ENCODE measurements around the gene CFHR3.
A peak's percentile ranks its signal among the peaks of the same experiment; 100 is the strongest.
"Not testable (repeated sequence)": the region's sequence is repeated elsewhere in the genome, so short reads cannot be mapped to it uniquely, and the experiment has no call there.

Gene CFHR3

DNA sequence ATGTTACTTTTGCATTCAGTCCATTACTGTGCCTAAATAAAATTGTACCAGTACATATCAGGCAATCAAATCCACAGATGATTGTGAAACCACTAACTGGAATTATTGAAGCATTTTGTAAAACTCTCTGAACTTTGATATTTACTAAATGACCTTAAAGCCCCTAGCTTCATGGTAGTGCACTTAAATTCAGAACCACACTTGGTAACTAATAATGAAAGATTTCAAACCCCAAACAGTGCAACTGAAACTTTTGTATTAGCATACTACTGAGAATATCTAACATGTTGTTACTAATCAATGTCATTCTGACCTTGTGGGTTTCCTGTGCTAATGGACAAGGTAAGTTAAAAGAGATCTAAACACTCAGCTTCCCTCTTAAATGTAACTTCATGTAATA is at the start of gene CFHR3:
Gene CFHR3 (plus strand): TSS at position 238 of the 400 bp plus-strand sequence. CDS start 47 bp downstream, at position 285.
- DNase-seq (ENCODE audit: low spot score), result no peak

- no peak for DNase-seq (ENCODE audit: low spot score)
Observed at GRCh38 chr1:196732526-196732925, 42.1 kb upstream of the CFHR3 start.

DNA sequence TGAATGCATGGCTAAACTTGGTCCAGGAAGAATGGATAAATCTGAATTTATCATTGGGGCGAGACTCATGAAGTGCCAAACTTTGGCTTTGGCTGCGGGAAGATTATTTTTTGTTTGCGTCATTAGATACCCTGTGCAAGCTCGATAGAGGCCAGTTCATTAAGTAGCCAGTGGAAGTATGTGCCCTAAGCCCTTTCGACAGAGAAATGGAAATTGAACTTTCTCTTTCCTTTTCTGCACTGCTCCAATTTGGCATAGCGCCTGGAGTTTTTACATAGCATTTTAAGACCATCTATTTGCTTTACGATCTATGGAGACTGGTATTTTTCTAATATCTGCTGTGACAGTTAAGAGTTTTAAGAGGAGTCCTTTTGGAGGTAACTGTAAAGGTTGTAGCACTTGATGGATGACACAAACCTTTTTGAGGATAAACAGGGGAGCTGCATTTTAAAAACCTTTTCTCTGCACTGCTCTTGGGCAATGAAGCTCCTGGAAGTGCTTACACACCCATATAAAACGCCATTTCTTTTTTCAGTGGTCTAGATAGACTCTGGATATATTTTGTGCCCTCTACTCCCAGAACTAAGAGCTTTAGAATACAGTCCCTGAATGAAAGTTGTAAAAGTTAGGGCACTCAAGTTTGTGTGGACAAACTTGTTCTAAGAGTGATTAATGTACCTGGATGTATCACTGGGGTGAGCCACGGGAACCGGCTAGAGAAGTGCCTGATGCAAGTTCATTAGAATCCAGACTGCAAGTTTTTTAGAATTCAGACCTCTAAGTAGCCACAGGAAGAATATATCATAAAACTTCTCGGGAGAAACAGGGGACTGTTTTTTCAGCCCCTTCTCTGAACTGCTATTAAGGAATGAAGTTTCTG is 41.3 kb upstream of the CFHR3 start:
- no peak for DNase-seq (ENCODE audit: low spot score)

GRCh38 chr1:196734006-196734405 is 40.6 kb upstream of the CFHR3 start:
- no peak for DNase-seq (ENCODE audit: low spot score)

GRCh38 chr1:196734460-196734859 is 40.2 kb upstream of the CFHR3 start:
- no peak for DNase-seq (ENCODE audit: low spot score)

- no peak for DNase-seq (ENCODE audit: low spot score)
Observed at GRCh38 chr1:196738730-196739129, 35.9 kb upstream of the CFHR3 start.

DNA sequence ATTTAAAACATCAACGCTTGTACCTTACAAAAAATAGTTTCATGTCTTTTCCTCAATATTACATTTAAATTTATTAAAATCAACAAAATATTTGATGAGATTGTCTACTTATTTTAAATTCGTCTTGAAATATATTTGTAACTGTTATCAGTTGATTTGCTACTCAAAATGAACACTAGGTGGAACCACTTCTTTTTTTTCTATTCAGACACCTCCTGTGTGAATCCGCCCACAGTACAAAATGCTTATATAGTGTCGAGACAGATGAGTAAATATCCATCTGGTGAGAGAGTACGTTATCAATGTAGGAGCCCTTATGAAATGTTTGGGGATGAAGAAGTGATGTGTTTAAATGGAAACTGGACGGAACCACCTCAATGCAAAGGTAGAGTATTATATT is 31.4 kb upstream of the CFHR3 start:
- peak; percentile 18 for DNase-seq (ENCODE audit: low spot score)

DNA sequence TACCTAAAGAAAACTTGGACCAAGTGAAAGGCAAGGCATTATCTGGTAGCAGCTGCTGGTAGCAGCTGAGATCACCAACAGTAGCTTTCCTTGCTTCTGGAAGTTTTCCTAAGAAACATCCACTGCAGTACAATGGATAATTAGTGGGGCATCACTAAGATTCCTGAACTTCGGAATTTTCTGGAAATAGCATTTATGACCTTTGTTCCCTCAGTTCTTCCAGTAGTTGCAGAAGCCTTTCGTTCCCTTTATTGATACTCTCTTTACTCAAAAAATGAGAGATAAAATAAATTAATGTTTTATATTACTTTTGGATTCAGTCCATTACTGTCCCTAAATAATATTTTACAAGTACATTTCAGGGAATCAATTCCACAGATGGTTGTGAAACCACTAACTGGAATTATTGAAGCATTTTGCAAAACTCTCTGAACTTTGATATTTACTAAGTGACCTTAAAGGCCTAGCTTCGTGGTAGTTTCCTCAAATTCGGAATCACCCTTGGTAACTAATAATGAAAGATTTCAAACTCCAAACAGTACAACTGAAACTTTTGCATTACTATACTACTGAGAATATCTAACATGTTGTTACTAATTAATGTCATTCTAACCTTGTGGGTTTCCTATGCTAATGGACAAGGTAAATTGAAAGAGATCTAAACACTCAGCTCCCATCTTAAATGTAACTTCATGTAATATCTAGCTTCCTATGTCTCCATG is 9.5 kb upstream of the CFHR3 start:
- not testable (repeated sequence) for DNase-seq (ENCODE audit: low spot score)

DNA sequence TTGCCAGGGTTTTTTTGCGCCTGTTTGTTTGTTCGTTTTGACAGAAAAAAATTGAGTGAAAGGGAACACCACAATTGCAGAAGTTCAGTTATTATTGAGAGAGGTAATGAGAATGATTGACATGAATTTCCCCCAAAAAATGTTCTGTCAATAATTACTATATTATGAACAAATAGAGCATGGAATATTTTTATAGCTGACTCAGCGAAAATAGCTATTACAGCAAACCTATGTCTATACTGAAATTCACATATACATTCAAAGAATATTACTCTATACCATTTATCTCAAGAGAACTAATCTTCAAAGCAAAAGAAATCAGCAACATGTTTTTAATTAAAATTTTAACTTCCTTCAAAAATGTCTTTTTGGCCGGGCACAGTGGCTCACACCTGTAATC is 4.8 kb upstream of the CFHR3 start:
- DNase-seq (ENCODE audit: low spot score), result not testable (repeated sequence)

DNA sequence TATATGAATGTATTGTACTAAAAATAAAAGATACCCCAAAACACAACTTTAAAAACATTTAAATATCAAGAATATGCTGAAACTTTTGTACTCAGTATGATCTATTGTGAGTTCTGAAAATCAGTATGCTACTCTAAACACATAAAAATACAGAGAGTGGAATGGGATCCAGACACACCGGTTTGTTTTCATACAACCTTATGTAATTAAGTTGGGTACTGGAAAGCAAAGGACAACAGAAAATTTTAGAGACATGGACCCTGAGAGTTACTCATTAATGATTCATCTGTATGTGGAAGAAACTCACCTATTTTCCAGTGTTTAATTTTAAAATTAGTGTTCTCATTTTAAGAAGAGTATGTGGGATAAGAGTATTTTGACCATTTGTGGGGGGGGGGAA is 927 bp upstream of the CFHR3 start:
- DNase-seq (ENCODE audit: low spot score), result no peak

DNA sequence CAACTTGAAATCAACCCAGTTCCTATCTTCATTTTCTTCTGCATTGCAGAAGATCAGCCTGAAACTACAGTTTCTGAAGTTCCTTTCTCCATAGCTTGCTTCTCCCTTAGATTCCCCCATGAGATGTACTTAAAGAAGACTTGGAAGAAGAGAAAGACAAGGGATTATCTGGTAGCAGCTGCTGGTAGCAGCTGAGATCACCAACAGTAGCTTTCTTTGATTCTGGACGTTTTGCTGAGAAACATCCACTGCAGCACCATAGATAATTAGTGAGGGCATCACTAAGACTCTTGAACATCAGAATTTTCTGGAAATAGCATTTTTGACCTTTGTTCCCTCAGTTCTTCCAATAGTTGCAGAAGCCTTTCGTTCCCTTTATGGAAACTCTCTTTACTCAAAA is 465 bp upstream of the CFHR3 start:
- DNase-seq (ENCODE audit: low spot score), result no peak

GRCh38 chr1:196777603-196778002 is 3.0 kb downstream of the CFHR3 start:
- DNase-seq (ENCODE audit: low spot score), result no peak

GRCh38 chr1:196779093-196779492 is 4.5 kb downstream of the CFHR3 start:
- DNase-seq (ENCODE audit: low spot score), result no peak

- not testable (repeated sequence) for DNase-seq (ENCODE audit: low spot score)
Observed at GRCh38 chr1:196791252-196791651, 16.6 kb downstream of the CFHR3 start.

- not testable (repeated sequence) for DNase-seq (ENCODE audit: low spot score)
Observed at GRCh38 chr1:196794103-196794502, 19.5 kb downstream of the CFHR3 start.

DNA sequence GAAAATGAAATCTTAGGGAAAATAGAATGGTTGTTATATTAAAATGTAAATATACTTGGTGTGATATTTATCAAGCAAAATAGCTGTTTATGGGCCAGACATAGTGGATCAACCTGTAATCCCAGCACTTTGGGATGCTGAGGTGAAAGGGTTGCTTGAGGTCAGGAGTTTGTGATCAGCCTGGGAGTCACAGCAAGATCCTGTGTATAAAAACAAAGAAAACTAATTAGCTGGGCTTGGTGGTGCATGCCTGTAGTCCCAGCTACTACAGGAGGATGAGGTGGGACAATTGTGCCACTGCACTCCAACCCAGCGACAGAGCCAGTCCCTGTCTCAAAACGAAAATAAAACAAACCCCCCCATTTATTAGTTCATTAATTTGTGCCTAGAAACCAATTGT is 23.3 kb downstream of the CFHR3 start:
- DNase-seq (ENCODE audit: low spot score), result no peak

DNA sequence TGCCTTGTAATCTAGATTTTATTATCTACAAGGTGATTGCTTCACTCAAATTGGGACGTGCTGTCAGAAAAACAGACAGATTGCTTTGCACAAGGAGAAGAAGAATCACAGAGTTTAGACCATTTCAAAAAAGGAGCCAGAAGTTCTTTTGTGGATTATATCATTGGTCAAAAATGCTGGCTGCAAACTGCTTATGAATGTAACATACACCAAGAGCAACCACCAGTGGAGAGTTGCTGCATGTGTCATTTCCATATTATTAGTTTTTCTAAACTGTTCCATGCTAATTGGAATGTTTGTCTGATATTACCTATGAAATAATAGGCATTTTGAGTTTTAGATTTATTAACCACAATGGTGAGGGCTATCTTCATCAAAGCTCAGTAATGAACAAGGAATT is 27.3 kb downstream of the CFHR3 start:
- DNase-seq (ENCODE audit: low spot score), result not testable (repeated sequence)

DNA sequence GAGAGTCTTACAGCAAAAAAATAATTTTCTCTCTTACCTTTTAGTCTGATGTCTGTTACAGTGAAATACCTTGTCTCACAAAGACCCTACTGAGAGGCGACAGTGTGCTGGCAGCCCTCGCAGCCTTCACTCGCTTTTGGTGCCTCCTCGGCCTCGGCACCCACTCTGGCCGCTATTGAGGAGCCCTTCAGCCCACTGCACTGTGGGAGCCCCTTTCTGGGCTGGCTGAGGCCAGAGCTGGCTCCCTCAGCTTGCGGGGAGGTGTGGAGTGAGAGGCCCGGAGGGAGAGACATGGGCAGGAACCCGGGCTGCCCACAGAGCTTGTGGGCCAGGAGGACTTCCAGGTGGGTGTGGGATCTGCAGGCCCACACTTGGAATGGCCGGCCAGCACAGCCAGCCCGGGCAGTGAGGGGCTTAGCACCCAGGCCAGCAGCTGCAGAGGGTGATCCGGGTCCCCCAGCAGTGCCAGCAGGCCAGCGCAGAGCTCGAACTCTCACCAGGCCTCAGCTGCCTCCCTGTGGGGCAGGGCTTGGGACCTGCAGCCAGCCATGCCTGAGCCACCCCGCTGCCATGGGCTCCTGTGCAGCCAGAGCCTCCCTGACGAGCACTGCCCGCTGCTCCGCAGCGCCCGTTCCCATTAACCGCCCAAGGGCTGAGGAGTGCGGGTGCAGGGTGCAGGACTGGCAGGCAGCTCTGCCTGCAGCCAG is 34.0 kb downstream of the CFHR3 start:
- no peak for DNase-seq (ENCODE audit: low spot score)

GRCh38 chr1:196817442-196817841 is 42.8 kb downstream of the CFHR3 start:
- DNase-seq (ENCODE audit: low spot score), result not testable (repeated sequence)

- DNase-seq (ENCODE audit: low spot score), result not testable (repeated sequence)
Observed at GRCh38 chr1:196819531-196819930, 44.9 kb downstream of the CFHR3 start, which contains the start of gene CFHR1. CFHR1 (plus strand) TSS chr1:196819731; CDS start chr1:196819845, 114 bp downstream.

DNA sequence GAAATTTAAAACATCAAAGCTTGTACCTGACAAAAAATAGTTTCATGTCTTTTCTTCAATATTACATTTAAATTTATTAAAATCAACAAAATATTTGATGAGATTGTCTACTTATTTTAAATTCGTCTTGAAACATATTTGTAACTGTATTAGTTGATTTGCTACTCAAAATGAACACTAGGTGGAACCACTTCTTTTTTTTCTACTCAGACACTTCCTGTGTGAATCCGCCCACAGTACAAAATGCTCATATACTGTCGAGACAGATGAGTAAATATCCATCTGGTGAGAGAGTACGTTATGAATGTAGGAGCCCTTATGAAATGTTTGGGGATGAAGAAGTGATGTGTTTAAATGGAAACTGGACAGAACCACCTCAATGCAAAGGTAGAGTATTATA is 53.2 kb downstream of the CFHR3 start:
- DNase-seq (ENCODE audit: low spot score), result peak; percentile 59
